GM19238 (cell line): Measurements from ENCODE around the gene NDUFB11.
"Not testable (repeated sequence)": the region's sequence is repeated elsewhere in the genome, so short reads cannot be mapped to it uniquely, and the experiment has no call there.

Experiments
- DNase-seq: peaks from one replicate; pipeline ENCODE4 v3.0.0; 2011; ENCODE audit warnings: low spot score; ENCODE audit not compliant: insufficient read length

The NDUFB11 gene

DNA sequence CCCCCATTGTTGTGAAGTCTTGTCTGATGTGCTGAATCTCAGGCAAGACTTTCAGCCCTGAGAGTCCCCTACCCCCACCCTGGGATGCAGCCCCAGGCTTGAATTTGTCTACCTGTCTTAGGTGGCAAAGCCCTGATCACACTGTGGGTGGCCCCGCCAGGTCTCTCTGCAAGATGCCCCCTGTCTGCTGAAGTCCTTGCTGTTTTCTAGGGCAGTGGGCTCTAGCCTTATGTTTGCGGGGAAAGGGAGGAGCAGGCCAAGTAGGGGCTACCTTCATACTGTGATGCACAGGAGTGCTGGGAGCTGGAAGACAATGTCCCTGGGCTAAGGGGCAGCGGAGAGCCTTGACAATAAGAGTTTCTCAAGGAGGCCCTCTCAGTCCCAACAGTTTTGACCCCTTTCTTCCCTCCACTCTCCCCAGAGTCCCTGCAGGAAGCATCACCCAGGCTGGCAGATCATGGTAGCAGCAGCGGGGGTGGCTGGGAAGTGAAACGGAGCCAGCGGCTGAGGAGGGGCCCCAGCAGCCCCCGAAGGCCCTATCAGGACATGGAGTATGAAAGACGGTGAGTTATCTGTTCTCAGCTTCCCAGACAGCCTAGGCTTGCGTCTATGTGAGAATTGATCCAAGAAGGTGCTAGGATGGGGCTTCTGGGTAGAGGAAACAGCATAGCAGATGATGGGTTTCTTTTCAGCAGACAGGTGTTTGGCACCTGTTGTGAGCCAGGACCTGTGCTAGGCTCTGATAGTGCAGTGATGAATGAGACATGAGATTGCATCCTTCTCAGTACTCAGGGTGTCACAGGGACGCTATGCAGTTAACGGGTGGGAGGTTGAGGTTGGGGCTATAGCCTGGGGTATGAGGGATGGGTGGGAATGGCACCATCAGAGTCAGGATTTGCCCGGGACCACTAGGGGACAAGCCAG lies 2.7 kb upstream of the NDUFB11 start:
- DNase-seq = no peak

DNA sequence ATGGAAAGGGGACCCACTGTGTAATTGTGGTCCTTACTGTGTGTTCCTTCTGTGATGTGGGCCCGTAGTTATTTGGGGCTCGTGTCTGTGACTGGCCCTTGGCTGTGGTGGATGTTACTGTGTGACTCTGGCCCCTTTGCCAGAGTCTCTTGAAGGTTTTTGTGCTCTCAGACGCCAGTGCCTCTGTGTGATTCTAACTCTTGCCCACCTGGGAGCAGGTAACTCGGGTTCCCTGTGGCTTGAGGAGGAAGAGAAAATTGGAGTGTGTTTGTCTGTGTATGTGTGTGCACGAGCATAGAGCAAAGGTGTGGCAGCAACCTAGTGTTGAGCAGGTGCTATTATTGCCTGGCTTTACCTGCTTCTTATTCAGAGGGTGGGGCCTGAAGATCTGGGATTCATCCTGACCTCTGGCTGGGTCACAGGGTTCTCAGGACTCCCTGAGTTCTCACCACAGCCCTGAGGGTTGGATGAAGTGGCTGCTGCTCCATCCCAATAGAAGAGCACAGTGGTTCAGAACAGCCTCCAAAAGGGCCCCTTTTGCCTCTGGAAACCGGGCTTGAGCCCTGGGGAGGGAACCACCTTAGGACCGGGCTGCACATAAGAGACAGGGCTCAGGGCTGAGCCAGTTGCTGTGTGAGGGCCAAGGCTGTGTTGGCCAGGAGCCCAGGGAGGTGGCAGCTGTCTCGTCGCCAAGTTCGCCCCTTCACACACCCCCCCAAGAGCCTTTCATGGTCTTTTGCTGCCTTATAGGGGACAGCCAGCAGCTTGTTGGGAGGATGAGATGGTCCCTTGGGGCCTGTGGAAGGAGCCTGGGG lies 1.8 kb upstream of the NDUFB11 start:
- no peak for DNase-seq

DNA sequence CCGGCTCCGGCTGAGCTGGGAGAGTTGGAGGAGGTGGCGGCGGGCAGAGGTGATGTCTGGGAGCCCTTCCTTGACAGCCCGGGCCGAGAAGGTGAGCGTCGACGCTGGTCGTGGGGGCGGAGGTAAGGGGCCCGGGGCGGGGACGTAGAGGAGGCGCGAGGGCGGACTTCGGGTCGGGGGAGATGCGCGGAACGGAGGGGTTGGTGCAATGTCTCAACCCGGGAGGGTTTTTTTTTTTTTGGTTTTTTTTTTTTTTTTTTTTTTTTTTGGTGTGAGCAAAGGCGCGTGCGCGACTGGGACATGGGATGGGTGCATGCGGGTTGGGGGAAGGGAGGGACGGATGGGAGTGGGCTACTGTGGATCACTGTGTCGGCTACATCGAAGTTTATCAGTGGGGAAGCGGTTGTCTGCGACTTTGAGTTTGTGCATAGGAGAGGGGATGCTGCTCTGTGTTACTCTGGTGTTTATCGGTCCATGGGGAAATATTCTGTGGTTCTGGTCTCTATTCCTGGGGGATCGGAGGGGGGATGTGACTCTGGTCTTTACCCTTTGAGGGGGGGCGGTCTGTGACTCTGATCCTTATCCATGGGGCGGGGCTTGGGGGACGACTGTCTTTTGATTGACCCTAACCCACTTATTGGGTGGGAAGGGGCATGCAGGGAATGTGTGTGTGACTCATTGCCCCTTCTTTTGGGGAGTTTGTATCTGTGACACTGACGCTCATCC lies 1.1 kb upstream of the NDUFB11 start:
- DNase-seq = no peak

DNA sequence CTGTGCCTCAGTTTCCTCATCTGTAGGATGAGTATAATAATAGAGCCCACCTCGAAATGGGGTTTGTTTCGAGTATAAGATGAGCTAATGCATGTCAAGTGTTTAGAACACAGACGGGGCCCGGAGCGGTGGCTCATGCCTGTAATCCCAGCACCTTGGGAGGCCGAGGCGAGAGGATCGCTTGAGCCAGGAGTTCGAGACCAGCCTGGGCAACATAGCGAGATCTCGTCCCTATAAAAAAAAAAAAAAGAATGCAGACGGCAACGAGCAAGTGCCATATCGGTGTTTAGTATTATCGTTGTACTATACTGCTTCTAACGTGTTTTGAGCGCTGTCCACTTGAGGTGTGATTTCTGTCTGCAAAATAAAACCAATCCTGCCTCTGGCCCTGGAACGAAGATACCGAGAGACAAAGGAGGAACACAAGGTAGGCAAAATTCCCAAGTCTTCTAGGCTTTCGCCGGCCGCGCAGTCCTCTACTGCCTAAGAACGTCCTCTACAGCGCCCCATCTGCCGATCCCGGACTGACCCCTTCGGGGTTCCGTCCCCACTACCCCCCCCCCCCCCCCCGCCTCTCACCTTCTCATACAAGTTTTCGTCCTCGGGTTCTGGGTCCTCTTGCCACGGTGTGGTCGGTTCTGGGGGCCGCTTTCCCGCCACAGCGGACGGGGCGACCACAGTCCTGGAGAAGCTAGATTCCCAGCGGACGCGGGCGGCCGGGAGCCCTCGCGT lies 442 bp downstream of the NDUFB11 start:
- peak; percentile 51 for DNase-seq

DNA sequence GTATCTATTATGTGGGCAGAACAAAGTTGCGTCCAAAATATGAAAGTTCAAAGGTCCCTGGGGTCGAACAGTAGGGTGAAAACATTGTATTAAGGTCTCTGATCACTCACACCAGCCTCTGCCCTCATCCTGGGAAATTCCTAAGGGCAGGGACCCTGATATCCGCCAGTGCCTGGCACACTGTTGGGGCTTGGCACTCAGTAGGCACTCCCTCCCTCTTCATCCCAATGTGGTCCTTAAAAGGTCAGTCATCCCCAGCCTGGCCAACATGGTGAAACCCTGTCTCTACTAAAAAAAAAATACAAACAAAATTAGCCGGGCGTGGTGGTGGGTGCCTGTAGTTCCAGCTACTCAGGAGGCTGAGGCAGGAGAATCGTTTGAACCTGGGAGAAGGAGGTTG lies 6.3 kb downstream of the NDUFB11 start:
- no peak for DNase-seq

DNA sequence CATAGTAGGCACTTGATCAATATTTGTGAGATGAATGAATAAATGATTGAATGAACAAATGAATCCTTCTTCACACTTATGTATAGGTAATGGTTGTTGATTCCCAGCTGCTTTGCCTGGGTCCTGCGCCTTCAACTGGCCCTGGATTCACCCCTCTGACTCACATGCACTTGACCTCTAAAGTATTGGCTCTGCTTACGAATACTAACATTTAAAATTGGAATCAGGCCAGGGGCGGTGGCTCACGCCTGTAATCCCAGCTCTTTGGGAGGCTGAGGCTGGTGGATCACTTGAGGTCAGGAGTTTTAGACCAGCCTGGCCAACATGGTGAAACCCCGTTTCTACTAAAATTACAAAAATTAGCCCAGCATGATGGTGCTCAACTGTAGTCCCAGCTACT lies 8.9 kb downstream of the NDUFB11 start:
- not testable (repeated sequence) for DNase-seq

DNA sequence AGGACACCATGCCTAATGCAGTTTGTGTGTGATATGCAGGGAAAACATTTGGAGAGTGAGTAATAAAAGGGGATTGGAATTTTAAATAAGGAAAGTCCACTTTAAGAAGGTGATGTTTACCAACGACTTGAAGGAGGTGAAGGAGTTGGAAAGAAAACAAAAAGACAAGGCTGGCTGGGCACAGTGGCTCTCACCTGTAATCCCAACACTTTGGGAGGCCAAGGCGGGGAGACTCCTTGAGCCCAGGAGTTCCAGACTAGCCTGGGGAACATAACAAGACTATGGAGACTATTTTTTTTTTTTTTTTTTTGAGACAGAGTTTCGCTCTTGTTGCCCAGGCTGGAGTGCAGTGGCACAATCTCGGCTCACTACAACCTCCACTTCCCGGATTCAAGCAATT lies 11.0 kb downstream of the NDUFB11 start:
- DNase-seq = no peak

DNA sequence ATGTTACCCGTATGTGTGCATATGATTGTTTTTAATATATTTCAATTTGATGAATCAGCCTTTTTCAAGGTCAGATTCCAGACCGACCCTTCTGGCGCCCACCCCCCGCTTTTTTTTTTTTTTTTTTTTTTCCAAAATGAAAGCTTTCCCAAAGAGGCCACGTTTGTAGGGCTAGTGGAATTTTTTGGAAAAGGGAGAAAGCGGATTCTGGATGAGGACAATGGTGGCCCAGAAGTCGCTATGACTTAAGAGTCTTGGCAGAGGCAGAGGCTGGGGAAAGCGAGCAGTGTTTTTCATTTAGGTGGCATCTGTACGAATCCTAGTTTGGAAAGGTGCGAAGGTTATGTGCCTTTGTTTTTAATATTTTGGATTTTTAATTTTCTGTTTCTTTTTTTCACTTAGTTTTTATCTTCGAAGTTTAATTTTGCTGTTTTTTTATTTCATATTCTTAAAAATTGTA lies 14.6 kb downstream of the NDUFB11 start:
- DNase-seq = no peak

DNA sequence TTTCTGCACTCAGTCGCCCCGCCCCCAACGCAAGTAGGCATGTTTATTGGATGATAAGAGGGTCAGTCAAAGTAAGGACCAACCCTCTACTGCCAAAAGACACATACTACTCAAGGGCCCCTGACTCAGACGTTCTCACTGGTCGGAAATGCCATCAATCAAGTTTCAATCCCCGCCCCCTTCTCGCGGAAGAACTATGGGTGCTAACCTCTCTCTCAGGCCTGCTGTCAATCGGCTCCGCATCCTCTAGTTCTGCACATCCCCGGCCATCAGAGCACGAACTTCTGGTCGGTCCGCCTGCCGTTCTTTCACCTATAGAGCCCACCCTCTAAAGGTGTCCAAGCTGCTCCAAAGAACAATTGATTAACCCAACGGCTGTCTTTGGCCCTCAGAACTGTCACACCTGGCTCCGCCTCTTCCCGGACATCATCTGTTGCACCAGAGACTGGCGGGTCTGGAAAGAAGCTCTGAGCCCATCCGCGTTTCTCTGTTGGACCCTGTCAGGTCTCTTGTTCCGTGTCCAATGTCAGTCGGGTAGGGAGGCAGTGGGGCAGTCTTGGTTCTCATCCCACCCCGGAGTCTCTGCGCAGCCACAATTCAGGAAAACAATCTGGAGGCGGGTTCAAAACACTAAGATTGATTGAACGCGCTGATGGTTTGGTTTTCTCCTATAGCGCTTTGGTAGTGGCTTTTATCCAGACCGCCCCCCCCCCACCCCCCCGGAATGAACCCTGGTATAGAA lies 15.2 kb downstream of the NDUFB11 start:
- DNase-seq = peak; percentile 65

DNA sequence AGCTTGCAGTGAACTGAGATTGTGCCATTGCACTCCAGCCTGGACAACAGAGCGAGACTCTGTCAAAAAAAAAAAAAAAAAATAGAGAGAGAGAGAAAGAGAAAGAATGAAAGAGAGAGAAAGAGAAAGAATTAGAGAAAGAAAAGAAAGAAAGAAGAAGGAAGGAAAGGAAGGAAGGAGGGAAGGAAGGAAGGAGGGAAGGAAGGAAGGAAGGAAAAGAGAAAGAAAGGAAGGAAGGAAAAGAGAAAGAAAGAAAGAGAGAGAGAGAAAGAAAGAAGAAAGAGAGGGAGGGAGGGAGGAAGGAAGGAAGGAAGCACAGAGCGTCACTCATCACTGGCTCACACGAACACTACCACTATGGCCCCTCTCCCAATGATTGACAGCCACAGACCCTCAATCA lies 20.0 kb downstream of the NDUFB11 start:
- DNase-seq = not testable (repeated sequence)

DNA sequence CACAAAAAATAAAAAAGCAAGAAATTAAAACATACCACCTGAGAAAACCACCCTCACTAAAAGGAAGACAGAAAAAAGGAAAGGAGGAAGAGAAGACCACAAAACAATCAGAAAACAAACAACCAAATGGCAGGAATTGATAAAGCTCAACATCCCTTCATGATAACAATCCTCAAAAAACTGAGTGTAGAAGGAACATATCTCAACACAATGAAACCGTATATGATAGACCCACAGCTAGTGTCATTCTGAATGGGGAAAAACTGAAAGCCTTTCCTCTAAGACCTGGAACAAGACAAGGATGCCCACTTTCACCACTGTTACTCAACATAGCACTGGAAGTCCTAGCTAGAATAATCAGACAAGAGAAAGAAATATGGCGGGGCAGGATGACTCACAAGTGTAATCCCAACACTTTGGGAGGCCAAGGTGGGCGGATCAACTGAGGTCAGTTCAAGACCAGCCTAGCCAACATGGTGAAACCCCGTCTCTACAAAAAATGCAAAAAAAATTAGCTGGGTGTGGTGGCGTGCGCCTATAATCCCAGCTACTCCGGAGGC lies 27.9 kb downstream of the NDUFB11 start:
- DNase-seq = not testable (repeated sequence)

DNA sequence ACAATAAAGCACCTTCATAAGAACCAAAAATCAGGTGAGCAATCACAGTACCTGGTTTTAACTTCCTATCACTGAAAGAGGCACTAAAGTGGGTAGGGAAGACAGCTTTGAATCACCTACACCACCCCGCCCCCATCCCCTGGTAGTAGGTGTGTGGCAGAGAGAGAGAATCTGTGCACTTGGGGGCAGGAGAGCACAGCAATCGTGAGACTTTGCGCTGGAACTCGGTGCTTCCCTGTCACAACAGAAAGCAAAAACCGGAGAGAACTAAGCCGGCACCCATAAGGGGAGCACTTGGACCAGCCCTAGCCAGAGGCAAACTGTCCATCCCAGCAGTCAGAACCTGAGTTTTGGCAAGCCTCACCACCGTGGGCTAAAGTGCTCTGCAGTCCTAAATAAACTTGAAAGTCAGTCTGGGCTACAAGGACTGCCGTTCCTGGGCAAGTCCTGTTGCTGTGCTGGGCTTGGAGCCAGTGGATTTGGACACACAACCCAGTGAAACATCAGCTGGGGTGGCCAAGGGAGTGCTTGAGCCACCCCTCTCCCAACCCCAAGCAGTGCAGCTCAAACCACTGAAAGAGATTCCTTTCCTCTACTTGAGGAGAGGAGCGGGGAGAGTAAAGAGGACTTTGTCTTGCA lies 32.1 kb downstream of the NDUFB11 start:
- no peak for DNase-seq

DNA sequence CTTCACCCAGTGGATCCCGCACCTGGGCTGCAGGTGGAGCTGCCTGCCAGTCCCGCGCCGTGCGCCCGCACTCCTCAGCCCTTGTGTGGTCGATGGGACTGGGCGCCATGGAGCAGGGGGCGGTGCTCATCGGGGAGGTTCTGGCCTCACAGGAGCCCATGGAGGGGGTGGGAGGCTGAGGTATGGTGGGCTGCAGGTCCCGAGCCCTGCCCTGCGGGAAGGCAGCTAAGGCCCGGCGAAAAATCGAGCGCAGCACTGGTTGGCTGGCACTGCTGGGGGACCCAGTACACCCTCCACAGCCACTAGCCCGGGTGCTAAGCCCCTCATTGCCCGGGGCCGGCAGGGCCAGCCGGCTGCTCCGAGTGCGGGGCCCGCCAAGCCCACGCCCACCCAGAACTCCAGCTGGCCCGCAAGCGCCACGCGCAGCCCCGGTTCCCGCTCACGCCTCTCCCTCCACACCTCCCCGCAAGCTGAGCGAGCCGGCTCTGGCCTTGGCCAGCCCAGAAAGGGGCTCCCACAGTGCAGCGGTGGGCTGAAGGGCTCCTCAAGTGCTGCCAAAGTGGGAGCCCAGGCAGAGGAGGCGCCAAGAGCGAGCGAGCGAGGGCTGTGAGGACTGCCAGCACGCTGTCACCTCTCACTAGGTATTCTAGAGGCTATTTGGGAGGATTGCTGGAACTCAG lies 33.4 kb downstream of the NDUFB11 start:
- DNase-seq = not testable (repeated sequence)

DNA sequence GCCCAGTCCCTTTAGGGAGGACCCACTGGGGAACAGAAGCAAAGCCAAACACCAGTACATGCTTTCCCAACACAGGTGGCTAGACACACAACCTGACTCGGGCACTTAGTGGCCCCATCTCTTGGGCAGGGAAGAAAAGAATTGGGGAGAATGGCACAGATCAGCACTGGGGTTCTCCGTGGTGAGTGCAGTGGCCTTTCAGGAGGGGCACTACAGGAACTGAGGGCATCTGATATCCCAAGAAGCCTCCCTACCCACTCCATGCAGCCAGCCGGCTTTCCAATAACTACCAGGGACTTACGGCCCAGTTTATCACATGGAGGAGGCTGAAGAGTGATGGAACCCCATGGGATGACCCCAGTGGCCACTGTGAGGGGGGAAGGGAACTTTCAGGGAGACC lies 43.3 kb downstream of the NDUFB11 start:
- no peak for DNase-seq

DNA sequence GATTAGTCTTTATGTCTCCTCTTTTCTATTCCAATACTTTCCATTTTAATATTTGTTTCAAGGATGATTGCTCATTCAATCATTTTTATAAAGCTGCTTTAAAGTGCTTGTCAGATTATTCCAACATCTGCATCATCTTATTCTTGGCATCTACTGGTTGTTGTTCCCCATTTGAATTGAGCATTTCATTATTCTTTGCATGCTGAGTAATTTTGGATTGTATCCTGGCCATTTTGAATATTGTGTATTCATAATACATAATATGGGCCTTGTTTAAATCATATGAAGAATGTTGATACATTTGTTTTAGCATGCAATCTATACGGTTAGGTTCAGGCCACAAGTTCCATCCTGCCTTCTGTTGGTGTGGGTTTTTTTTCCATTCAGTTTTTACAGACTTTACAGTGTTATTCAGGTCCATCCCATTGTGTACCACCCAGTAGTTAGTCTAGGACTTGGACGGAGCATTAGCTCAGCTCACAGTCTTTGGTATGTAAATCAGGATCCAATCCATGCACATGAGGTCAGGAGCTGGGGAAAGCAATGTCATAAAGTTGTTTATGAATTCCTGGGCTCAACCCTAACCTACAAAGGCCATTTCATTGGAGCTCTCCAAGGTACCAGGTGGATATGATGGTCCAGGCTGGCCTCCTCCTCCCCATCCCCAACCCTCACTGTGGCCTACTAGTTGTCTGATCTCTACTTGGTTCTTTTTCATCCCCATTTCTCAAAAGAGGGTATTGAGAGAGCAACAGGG lies 46.0 kb downstream of the NDUFB11 start:
- DNase-seq = no peak

DNA sequence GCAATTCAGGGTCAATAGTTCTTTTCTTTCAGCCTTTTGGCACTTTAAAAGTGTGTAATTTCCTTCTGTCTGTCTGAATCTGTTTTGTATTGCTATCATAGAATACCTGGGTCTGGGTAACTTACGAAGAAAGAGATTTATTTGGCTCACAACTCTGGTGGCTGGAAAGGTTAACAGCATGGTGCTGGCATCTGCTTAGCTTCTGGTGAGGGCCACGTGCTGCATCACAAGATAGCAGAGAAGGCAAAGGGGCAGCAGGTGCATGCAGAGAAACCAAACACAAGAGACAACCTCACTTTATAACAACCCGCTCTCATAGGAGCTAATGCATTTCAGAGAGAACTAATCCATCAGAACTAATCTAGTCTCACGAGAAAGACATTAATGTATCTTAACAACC lies 47.5 kb downstream of the NDUFB11 start:
- DNase-seq = no peak

DNA sequence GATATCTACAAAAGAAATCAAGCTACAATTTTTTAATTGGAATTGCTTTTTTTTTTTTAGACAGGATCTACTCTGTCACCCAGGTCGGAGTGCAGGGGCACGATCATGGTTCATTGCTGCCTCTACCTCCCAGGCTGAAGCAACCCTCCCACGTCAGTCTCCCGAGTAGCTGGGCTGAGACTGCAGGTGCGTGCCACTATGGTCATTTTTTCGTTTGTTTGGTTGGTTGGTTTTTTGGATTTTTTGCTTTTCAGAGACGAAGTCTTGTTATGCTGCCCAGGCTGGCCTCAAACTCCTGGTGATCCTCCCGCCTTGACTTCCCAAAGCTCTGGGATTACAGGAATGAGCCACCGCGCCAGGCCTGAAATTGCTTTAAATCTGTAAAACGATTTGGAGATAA lies 50.6 kb downstream of the NDUFB11 start:
- no peak for DNase-seq

DNA sequence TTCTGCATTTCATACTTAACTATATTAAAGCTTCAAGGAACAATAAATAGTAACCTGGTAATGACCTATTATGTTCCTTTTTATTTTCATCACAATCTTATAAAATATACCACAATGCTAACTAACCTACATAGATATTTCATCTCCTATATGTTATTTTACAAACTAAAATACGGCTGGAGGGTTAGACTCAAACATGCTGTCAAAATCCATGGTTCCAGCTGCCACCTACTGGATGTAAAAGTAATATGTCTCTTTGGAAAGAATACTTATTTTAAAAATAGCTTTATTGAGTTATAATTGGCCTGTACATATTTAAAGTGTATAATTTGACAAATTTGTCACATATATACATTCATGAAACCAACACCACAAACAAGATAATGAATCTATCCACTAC lies 51.3 kb downstream of the NDUFB11 start:
- DNase-seq = no peak
